GM12878 (cell line): ENCODE results near the gene LDB3. TPM values are rescaled to one million over a fixed set of nuclear protein-coding genes. Genes with fewer than 3 reads are reported as not detected.

Experiments used
- ATAC-seq: fragments of 200-7000 bp; cut with Tn5 transposase; 3 replicates; pipeline ENCODE4 v1.9.1; 2020; ENCODE audit warnings: mild to moderate bottlenecking, moderate library complexity
- BruUV-seq: library from RNA; stranded (reverse); fragments of 400-500 nt; replicated peaks from 2 replicates; lab custom pipeline; 2021; lab: Mats Ljungman, UMichigan
- CTCF ChIA-PET: fragments of 300-600 bp; sonication (Branson Sonifier 250); formaldehyde crosslinking; extraction: SDS; loops from one replicate; lab custom pipeline; 2021; ENCODE audit warnings: inconsistent platforms; lab: Yijun Ruan, JAX
- POLR2A ChIA-PET: fragments of 350-600 bp; formaldehyde crosslinking; extraction: SDS; loops from one replicate; lab custom pipeline; 2021; ENCODE audit warnings: inconsistent platforms; lab: Charles Lee
- RAD21 ChIA-PET: fragments of 300-600 bp; sonication (Branson Sonifier 250); formaldehyde crosslinking; loops from one replicate; lab custom pipeline; 2023; ENCODE audit warnings: antibody characterized with exemption; ENCODE audit not compliant: unreplicated experiment; lab: Charles Lee
- SMC1A ChIA-PET: fragments of 300-600 bp; sonication (Branson Sonifier 250); formaldehyde crosslinking; loops from one replicate; lab custom pipeline; 2023; ENCODE audit not compliant: unreplicated experiment, uncharacterized antibody; lab: Charles Lee
- DNase-seq: peaks from one replicate; pipeline ENCODE4 v3.0.0-alpha.2; 2011; ENCODE audit warnings: low read depth, low spot score
- FAIRE-seq: peaks from 3 replicates; lab custom pipeline; 2011; peaks lifted over from hg19 to GRCh38; lab: Jason Lieb, UNC
- H2AFZ ChIP-seq: 2 replicates; pipeline ENCODE4 v1.6.0; 2011; ENCODE audit warnings: low read depth, low read length, control low read depth; ENCODE audit not compliant: control insufficient read depth
- H3K27ac ChIP-seq: 2 replicates; pipeline ENCODE4 v1.5.1; 2011; ENCODE audit warnings: control low read depth; ENCODE audit not compliant: control insufficient read depth, insufficient read depth
- H3K27me3 ChIP-seq, 2 experiments: replicated peaks in 1 of 2; 2 replicates each; pipeline versions ENCODE4 v1.6.0 to v1.6.1; 2011; ENCODE audit warnings: low read length in 1 of 2; ENCODE audit not compliant: control insufficient read depth in 2 of 2, insufficient read depth in 2 of 2
- H3K36me3 ChIP-seq, 2 experiments: 2 replicates each; pipeline ENCODE4 v1.5.1; 2011; ENCODE audit warnings: low read length in 1 of 2; ENCODE audit not compliant: control insufficient read depth in 2 of 2, insufficient read depth in 2 of 2
- H3K4me1 ChIP-seq: 2 replicates; pipeline ENCODE4 v1.6.1; 2011; ENCODE audit warnings: mild to moderate bottlenecking, low read length, moderate library complexity, mixed read lengths; ENCODE audit not compliant: control insufficient read depth, insufficient read depth
- H3K4me2 ChIP-seq: 2 replicates; pipeline ENCODE4 v1.6.0; 2011; ENCODE audit warnings: control low read depth; ENCODE audit not compliant: control insufficient read depth, insufficient read depth
- H3K4me3 ChIP-seq: fragments of 200-600 bp; sonication (generic); 2 replicates; pipeline ENCODE4 v1.5.1; 2016
- H3K79me2 ChIP-seq: 2 replicates; pipeline ENCODE4 v1.6.0; 2011; ENCODE audit warnings: low read length; ENCODE audit not compliant: control insufficient read depth, insufficient read depth
- H3K9ac ChIP-seq: 2 replicates; pipeline ENCODE4 v1.8.0; 2011; ENCODE audit warnings: low read length, control low read depth, mixed read lengths; ENCODE audit not compliant: control insufficient read depth, insufficient read depth
- H3K9me3 ChIP-seq: replicated peaks from 3 replicates; pipeline ENCODE4 v1.5.1; 2011; ENCODE audit warnings: mild to moderate bottlenecking, low read length; ENCODE audit not compliant: control insufficient read depth, insufficient read depth
- H4K20me1 ChIP-seq: 2 replicates; pipeline ENCODE4 v1.6.0; 2011; ENCODE audit not compliant: control insufficient read depth, insufficient read depth
- BHLHE40 ChIP-seq, 2 experiments: fragments of 450-650 bp in 1 of 2; IDR thresholded peaks; 2 replicates each; pipeline ENCODE4 v1.6.1; 2011 to 2017; ENCODE audit warnings: low read depth in 2 of 2, borderline replicate concordance in 1 of 2, improper control_type of control experiment in 1 of 2, low read length in 1 of 2, mild to moderate bottlenecking in 1 of 2
- CBFB ChIP-seq: IDR thresholded peaks from 2 replicates; pipeline ENCODE4 v1.6.1; 2016; ENCODE audit warnings: antibody characterized with exemption, low read depth
- CHD4 ChIP-seq: fragments of 200-600 bp; sonication (generic); IDR thresholded peaks from 2 replicates; pipeline ENCODE4 v1.6.1; 2016; ENCODE audit warnings: mild to moderate bottlenecking
- EP300 ChIP-seq, 2 experiments: fragments of 150-350 bp in 1 of 2; IDR thresholded peaks; 2 replicates each; pipeline ENCODE4 v1.6.1; 2011 to 2012; ENCODE audit warnings: low read depth in 2 of 2, low read length in 2 of 2, borderline replicate concordance in 1 of 2, improper control_type of control experiment in 1 of 2, inconsistent platforms in 1 of 2; ENCODE audit not compliant: control insufficient read depth in 1 of 2
- GATAD2B ChIP-seq: fragments of 450-650 bp; conservative IDR thresholded peaks from 2 replicates; pipeline ENCODE4 v1.6.1; 2017; ENCODE audit warnings: low read depth, mild to moderate bottlenecking, moderate library complexity
- IKZF1 ChIP-seq: fragments of 450-650 bp; conservative IDR thresholded peaks from 2 replicates; pipeline ENCODE4 v1.6.1; 2017; ENCODE audit warnings: antibody characterized with exemption, mild to moderate bottlenecking
- KDM1A ChIP-seq: fragments of 200-600 bp; sonication (generic); IDR thresholded peaks from 2 replicates; pipeline ENCODE4 v1.6.1; 2016; ENCODE audit warnings: borderline replicate concordance
- KLF5 ChIP-seq: fragments of 450-650 bp; IDR thresholded peaks from 2 replicates; pipeline ENCODE4 v1.6.1; 2014; ENCODE audit warnings: mild to moderate bottlenecking; ENCODE audit not compliant: partially characterized antibody
- LARP7 ChIP-seq: fragments of 450-650 bp; IDR thresholded peaks from 2 replicates; pipeline ENCODE4 v1.6.1; 2017; ENCODE audit warnings: mild to moderate bottlenecking
- NFYB ChIP-seq: IDR thresholded peaks from 2 replicates; pipeline ENCODE4 v1.6.1; 2011; ENCODE audit warnings: low read depth, mild to moderate bottlenecking, low read length, improper control_type of control experiment, moderate library complexity; ENCODE audit not compliant: insufficient read depth
- NKRF ChIP-seq: fragments of 450-650 bp; conservative IDR thresholded peaks from 2 replicates; pipeline ENCODE4 v1.6.1; 2017; ENCODE audit warnings: mild to moderate bottlenecking, moderate library complexity
- RAD21 ChIP-seq: IDR thresholded peaks from 2 replicates; pipeline ENCODE4 v1.6.1; 2011; ENCODE audit warnings: mild to moderate bottlenecking, low read depth, low read length, moderate library complexity; ENCODE audit not compliant: insufficient read depth
- RB1 ChIP-seq: fragments of 450-650 bp; formaldehyde crosslinking; IDR thresholded peaks from 2 replicates; pipeline ENCODE4 v1.6.1; 2017; ENCODE audit warnings: mild to moderate bottlenecking, borderline replicate concordance
- SMARCA5 ChIP-seq: fragments of 450-650 bp; IDR thresholded peaks from 2 replicates; pipeline ENCODE4 v1.6.1; 2017; ENCODE audit warnings: mild to moderate bottlenecking
- SREBF2 ChIP-seq: IDR thresholded peaks from 2 replicates; pipeline ENCODE4 v1.6.1; 2012; ENCODE audit warnings: mild to moderate bottlenecking, low read length
- STAT1 ChIP-seq: fragments of 450-650 bp; conservative IDR thresholded peaks from 2 replicates; pipeline ENCODE4 v1.6.1; 2014; ENCODE audit warnings: antibody characterized with exemption, mild to moderate bottlenecking
- ZNF622 ChIP-seq: fragments of 450-650 bp; IDR thresholded peaks from 2 replicates; pipeline ENCODE4 v1.6.1; 2017; ENCODE audit warnings: mild to moderate bottlenecking, inconsistent platforms
- in situ Hi-C: fragments of 300-500 bp; cut with MboI; formaldehyde crosslinking; loops from 9 replicates; pipeline ENCODE4 v1.14.3; 2018; ENCODE audit warnings: mixed read lengths
- intact Hi-C: fragments of 100-400 bp; cut with micrococcal nuclease; formaldehyde crosslinking; loops from one replicate; pipeline ENCODE4 v1.14.2; 2022; ENCODE audit not compliant: unreplicated experiment
- polyA plus RNA-seq, 11 experiments: library from polyadenylated mRNA; depleted of rRNA in 4 of 11; unstranded in 6 of 11; stranded (reverse) in 5 of 11; fragments of >200 nt; fragmentation: Nextera tagmentation in 4 of 11; fragmentation: Illumina TruSeq in 1 of 11; extraction: Ambion mirVana in 4 of 11; extraction: Trizol in 1 of 11; gene quantifications; 1 replicate in 1 of 11; 2 replicates in 10 of 11; pipeline versions ENCODE4 v1.2.1 to v1.2.3, GENCODE V29; 2011 to 2016; ENCODE audit warnings: inconsistent platforms in 2 of 11, missing spikeins in 2 of 11, low read depth in 1 of 11
- total RNA-seq, 4 experiments: library from RNA; depleted of rRNA in 3 of 4; stranded (reverse); fragments of >200 nt in 3 of 4; fragmentation: Illumina TruSeq in 1 of 4; extraction: Trizol in 1 of 4; gene quantifications; 2 replicates each; pipeline versions ENCODE4 v1.2.1 to v1.2.3, GENCODE V29; 2013 to 2021
- TF ChIP-seq, protein P1 (sequence below): IDR thresholded peaks from 2 replicates; pipeline ENCODE4 v1.6.1; 2012; ENCODE audit warnings: low read depth, low read length, improper control_type of control experiment
- TF ChIP-seq, protein P2 (sequence below): IDR thresholded peaks from 2 replicates; pipeline ENCODE4 v1.6.1; 2012; ENCODE audit warnings: low read depth, low read length, improper control_type of control experiment

Gene LDB3
- total and polyA plus RNA-seq, 10 of the 15 experiments (the other 5 are each of a cell fraction or from before 2014, with no cell fraction given) = 0.02 to 0.07 (median 0.04) TPM; not detected in 1

GRCh38 chr10:86642021-86642420 is 26.3 kb upstream of the LDB3 start:
- Histone ChIP-seq H2AFZ (no peak overlapping the region), H3K27ac (no peak overlapping the region), H3K27me3 (peaks cover 0 to 2% of the 10 kb centered on the region in 2 experiments; a peak in 2 of 4 replicates), H3K4me2 (no peak overlapping the region), H3K9me3 (no peaks in the 10 kb centered on the region; the same call in 2 of the 3 replicates), H3K4me3 (no peak overlapping the region), H3K36me3 (no peaks in the 10 kb centered on the region), H3K79me2 (no peaks in the 10 kb centered on the region), H4K20me1 (no peaks in the 10 kb centered on the region), H3K4me1 (peaks cover 18% of the 10 kb centered on the region), H3K9ac (no peak overlapping the region)
- no peak for ATAC-seq
- no TSS peak for BruUV-seq
- intact Hi-C loops (no loop called here), in situ Hi-C loops (no loop called here)
- no peak for FAIRE-seq
- ChIA-PET CTCF (interaction anchor here (0.8 to 3.7 kb wide), 12 partner anchors 14 to 298 kb away, joined by 3 to 17 read pairs (median 4); partner anchors contain the start of gene LDB3), RAD21 (interaction anchor here (2.4 to 2.6 kb wide), 2 partner anchors 41 to 241 kb away, joined by 9 to 17 read pairs; no protein-coding TSS in a partner anchor), POLR2A (interaction anchor here (2.3 kb wide), 1 partner anchor 241 kb away, joined by 7 read pairs; no protein-coding TSS in a partner anchor), SMC1A (interaction anchor here (0.9 to 3.1 kb wide), 5 partner anchors 15 to 247 kb away, joined by 3 to 17 read pairs (median 7); no protein-coding TSS in a partner anchor)
- TF ChIP-seq KDM1A (no peak), RB1 (no peak), RAD21 (no peak), LARP7 (no peak), BHLHE40 (IDR thresholded peaks at IDR 0.05; ENCODE audit: borderline replicate concordance in 1 of 2, low read depth in 2 of 2, low read length in 1 of 2) (no peak), KLF5 (no peak), IKZF1 (no peak), NKRF (no peak), GATAD2B (no peak), CHD4 (no peak), CBFB (no peak), SREBF2 (no peak), SMARCA5 (no peak), NFYB (no peak), EP300 (IDR thresholded peaks at IDR 0.05; ENCODE audit: borderline replicate concordance in 1 of 2, control insufficient read depth in 1 of 2, low read depth in 2 of 2, low read length in 2 of 2) (no peak), STAT1 (no peak), ZNF622 (no peak)
- TF ChIP-seq, protein P1, sequence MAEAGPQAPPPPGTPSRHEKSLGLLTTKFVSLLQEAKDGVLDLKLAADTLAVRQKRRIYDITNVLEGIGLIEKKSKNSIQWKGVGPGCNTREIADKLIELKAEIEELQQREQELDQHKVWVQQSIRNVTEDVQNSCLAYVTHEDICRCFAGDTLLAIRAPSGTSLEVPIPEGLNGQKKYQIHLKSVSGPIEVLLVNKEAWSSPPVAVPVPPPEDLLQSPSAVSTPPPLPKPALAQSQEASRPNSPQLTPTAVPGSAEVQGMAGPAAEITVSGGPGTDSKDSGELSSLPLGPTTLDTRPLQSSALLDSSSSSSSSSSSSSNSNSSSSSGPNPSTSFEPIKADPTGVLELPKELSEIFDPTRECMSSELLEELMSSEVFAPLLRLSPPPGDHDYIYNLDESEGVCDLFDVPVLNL = no peak
- TF ChIP-seq, protein P2, sequence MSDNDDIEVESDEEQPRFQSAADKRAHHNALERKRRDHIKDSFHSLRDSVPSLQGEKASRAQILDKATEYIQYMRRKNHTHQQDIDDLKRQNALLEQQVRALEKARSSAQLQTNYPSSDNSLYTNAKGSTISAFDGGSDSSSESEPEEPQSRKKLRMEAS = no peak
- no peak for DNase-seq
